Naive thymus-derived CD8-positive, alpha-beta T cell (primary cell): ENCODE data around the gene MAD1L1. TPM values are rescaled to one million over a fixed set of nuclear protein-coding genes. Genes with fewer than 3 reads are reported as not detected.

ENCODE experiments used
- ATAC-seq, 2 donors: fragments of 150-1000 bp; cut with Tn5 transposase in 1 of 2; sonication (Bioruptor Pico), chemical (Tn5 transposase) in 1 of 2; 1 replicate in 1 of 2; 2 replicates in 1 of 2; pipeline ENCODE4 v1.10.0; 2021; ENCODE audit warnings: mild to moderate bottlenecking in 2 of 2, moderate library complexity in 2 of 2
- POLR2A ChIA-PET: fragments of 350-600 bp; sonication (Branson Sonifier 250); formaldehyde crosslinking; loops from one replicate; lab custom pipeline; 2021; ENCODE audit warnings: antibody characterized with exemption; lab: Charles Lee
- DNase-seq, 10 donors: peaks; one replicate each; pipeline versions ENCODE4 v3.0.0 to v3.0.0-alpha.2; 2020 to 2022
- H3K27ac Mint-ChIP-seq, 10 donors: one replicate each; pipeline ENCODE4 v1.8.0; 2020 to 2022; ENCODE audit warnings: mild to moderate bottlenecking in 10 of 10, mixed read lengths in 10 of 10, moderate library complexity in 4 of 10, inconsistent platforms in 1 of 10
- H3K27me3 Mint-ChIP-seq, 5 donors: one replicate each; pipeline ENCODE4 v1.8.0; 2021 to 2022; ENCODE audit warnings: mixed read lengths in 5 of 5
- H3K36me3 Mint-ChIP-seq, 3 donors: one replicate each; pipeline ENCODE4 v1.8.0; 2020 to 2022; ENCODE audit warnings: mixed read lengths in 3 of 3, mild to moderate bottlenecking in 2 of 3, inconsistent platforms in 1 of 3
- H3K4me1 Mint-ChIP-seq, 4 donors: one replicate each; pipeline ENCODE4 v1.8.0; 2021 to 2022; ENCODE audit warnings: mixed read lengths in 4 of 4
- H3K4me3 Mint-ChIP-seq, 10 donors: one replicate each; pipeline ENCODE4 v1.8.0; 2020 to 2022; ENCODE audit warnings: mild to moderate bottlenecking in 10 of 10, mixed read lengths in 10 of 10, moderate library complexity in 6 of 10, inconsistent platforms in 1 of 10
- H3K9me3 Mint-ChIP-seq, 9 donors: one replicate each; pipeline ENCODE4 v1.8.0; 2020 to 2022; ENCODE audit warnings: mixed read lengths in 9 of 9, mild to moderate bottlenecking in 3 of 9, inconsistent platforms in 1 of 9, moderate library complexity in 1 of 9
- polyA plus RNA-seq, 3 donors: library from polyadenylated mRNA; unstranded; fragments of 300-500 nt; fragmentation: Illumina TruSeq; gene quantifications; one replicate each; pipeline ENCODE4 v1.2.3, GENCODE V29; 2021
- total RNA-seq, 8 experiments: library from RNA in 2 of 8; stranded (reverse) in 2 of 8; gene quantifications; one replicate each; pipeline ENCODE4 v1.2.3 and lab custom pipeline; 2021 to 2026

MAD1L1 gene
- total and polyA plus RNA-seq, 5 experiments from 2014 or later: 84.5 to 243 (median 146) TPM

- peaks cover 0 to 1% (median 0%) of the 10 kb centered on the region in 9 donors for H3K9me3 Mint-ChIP-seq
- POLR2A ChIA-PET: no interaction called here
- peaks cover 0 to 2% (median 0%) of the 10 kb centered on the region in 5 donors for H3K27me3 Mint-ChIP-seq
- peak overlapping the region in 5 of 10 donors; percentile 3 to 58 (median 34) for H3K4me3 Mint-ChIP-seq
- DNase-seq (no peak), ATAC-seq (no peak)
- H3K36me3 Mint-ChIP-seq: peaks cover 0 to under 1% (median 0%) of the 10 kb centered on the region in 3 donors
- H3K27ac Mint-ChIP-seq: peak overlapping the region in 8 of 10 donors; percentile 82 to 100 (median 96)
- peaks cover 33 to 48% (median 46%) of the 10 kb centered on the region in 4 donors for H3K4me1 Mint-ChIP-seq
Measured at GRCh38 chr7:1943933-1944618, 288.7 kb downstream of the MAD1L1 start.

- peaks cover 40 to 55% (median 53%) of the 10 kb centered on the region in 4 donors for H3K4me1 Mint-ChIP-seq
- peak in 2 of 10 donors; percentile 33 to 41 for DNase-seq
- peaks cover 0 to 2% (median 0%) of the 10 kb centered on the region in 5 donors for H3K27me3 Mint-ChIP-seq
- H3K27ac Mint-ChIP-seq: peak overlapping the region; percentile 32 to 100 (median 93)
- peaks cover 2 to 6% (median 3%) of the 10 kb centered on the region in 3 donors for H3K36me3 Mint-ChIP-seq
- POLR2A ChIA-PET: no interaction called here
- ATAC-seq: no peak
- peaks cover 0 to 1% (median 0%) of the 10 kb centered on the region in 9 donors for H3K9me3 Mint-ChIP-seq
- peak overlapping the region in 7 of 10 donors; percentile 3 to 67 (median 36) for H3K4me3 Mint-ChIP-seq
Measured at GRCh38 chr7:1943326-1943725, 289.4 kb downstream of the MAD1L1 start.

- Mint-ChIP-seq H3K27me3 (peaks cover 0 to 2% (median 0%) of the 10 kb centered on the region in 5 donors), H3K9me3 (peaks cover 0 to 1% (median 0%) of the 10 kb centered on the region in 9 donors), H3K4me1 (peaks cover 43 to 59% (median 57%) of the 10 kb centered on the region in 4 donors), H3K36me3 (peaks cover 4 to 8% (median 6%) of the 10 kb centered on the region in 3 donors), H3K27ac (peak overlapping the region; percentile 32 to 100 (median 93)), H3K4me3 (peak overlapping the region in 8 of 10 donors; percentile 0 to 67 (median 34))
- ATAC-seq: no peak
- no peak for DNase-seq
- POLR2A ChIA-PET: no interaction called here
Measured at GRCh38 chr7:1942941-1943289, 289.8 kb downstream of the MAD1L1 start.

GRCh38 chr7:1942243-1942940 is 290.4 kb downstream of the MAD1L1 start:
- DNase-seq (no peak), ATAC-seq (no peak)
- peaks cover 43 to 60% (median 57%) of the 10 kb centered on the region in 4 donors for H3K4me1 Mint-ChIP-seq
- H3K9me3 Mint-ChIP-seq: peaks cover 0 to 1% (median 0%) of the 10 kb centered on the region in 9 donors
- peak overlapping the region; percentile 32 to 100 (median 95) for H3K27ac Mint-ChIP-seq
- peaks cover 4 to 8% (median 6%) of the 10 kb centered on the region in 3 donors for H3K36me3 Mint-ChIP-seq
- peak overlapping the region in 8 of 10 donors; percentile 22 to 94 (median 54) for H3K4me3 Mint-ChIP-seq
- peaks cover 0 to 2% (median 0%) of the 10 kb centered on the region in 5 donors for H3K27me3 Mint-ChIP-seq
- POLR2A ChIA-PET: no interaction called here

GRCh38 chr7:1941464-1942242 is 291.1 kb downstream of the MAD1L1 start:
- peaks cover 0 to 1% (median 0%) of the 10 kb centered on the region in 9 donors for H3K9me3 Mint-ChIP-seq
- H3K27ac Mint-ChIP-seq: peak overlapping the region in 9 of 10 donors; percentile 70 to 100 (median 98)
- H3K36me3 Mint-ChIP-seq: peaks cover 4 to 10% (median 6%) of the 10 kb centered on the region in 3 donors
- ATAC-seq (no peak), DNase-seq (no peak)
- peaks cover 0 to 2% (median 0%) of the 10 kb centered on the region in 5 donors for H3K27me3 Mint-ChIP-seq
- H3K4me3 Mint-ChIP-seq: peak overlapping the region; percentile 22 to 98 (median 89)
- POLR2A ChIA-PET: no interaction called here
- H3K4me1 Mint-ChIP-seq: peaks cover 44 to 64% (median 60%) of the 10 kb centered on the region in 4 donors

GRCh38 chr7:1940863-1941262 is 291.9 kb downstream of the MAD1L1 start:
- ATAC-seq: no peak
- H3K27me3 Mint-ChIP-seq: peaks cover 0 to 2% (median 0%) of the 10 kb centered on the region in 5 donors

GRCh38 chr7:1940402-1940786 is 292.4 kb downstream of the MAD1L1 start:
- peaks cover 4 to 20% (median 8%) of the 10 kb centered on the region in 3 donors for H3K36me3 Mint-ChIP-seq
- ATAC-seq (peak; percentile 87 to 91), DNase-seq (peak; percentile 75 to 99 (median 96))
- POLR2A ChIA-PET: interaction anchor here (0.5 to 3.6 kb wide), 18 partner anchors 8 to 1003 kb away, joined by 3 to 32 read pairs (median 4); partner anchors contain the start of gene EIF3B
- peak overlapping the region; percentile 83 to 100 (median 98) for H3K27ac Mint-ChIP-seq
- H3K4me1 Mint-ChIP-seq: peaks cover 42 to 67% (median 61%) of the 10 kb centered on the region in 4 donors
- H3K4me3 Mint-ChIP-seq: peak overlapping the region; percentile 84 to 98 (median 94)
- H3K9me3 Mint-ChIP-seq: peaks cover 0 to 1% (median 0%) of the 10 kb centered on the region in 9 donors
- H3K27me3 Mint-ChIP-seq: peaks cover 0 to 2% (median 0%) of the 10 kb centered on the region in 5 donors

More at GRCh38 chr7:1940863-1941262, 291.9 kb downstream of the MAD1L1 start:
- POLR2A ChIA-PET: interaction anchor here (1.0 to 3.6 kb wide), 9 partner anchors 8 to 413 kb away, joined by 3 to 32 read pairs (median 8); partner anchors contain the start of gene EIF3B
- DNase-seq: peak in 1 of 10 donors; percentile 34
- Mint-ChIP-seq H3K9me3 (peaks cover 0 to 1% (median 0%) of the 10 kb centered on the region in 9 donors), H3K27ac (peak overlapping the region; percentile 83 to 100 (median 98)), H3K36me3 (peaks cover 4 to 16% (median 6%) of the 10 kb centered on the region in 3 donors), H3K4me3 (peak overlapping the region; percentile 84 to 98 (median 94)), H3K4me1 (peaks cover 44 to 69% (median 61%) of the 10 kb centered on the region in 4 donors)

- H3K4me3 Mint-ChIP-seq: peak overlapping the region; percentile 84 to 98 (median 94)
- peak; percentile 6 to 56 for ATAC-seq
Measured at GRCh38 chr7:1939434-1940401, 293.0 kb downstream of the MAD1L1 start.

GRCh38 chr7:1938788-1939433 is 293.8 kb downstream of the MAD1L1 start:
- Mint-ChIP-seq H3K27me3 (peaks cover 0 to 2% (median 0%) of the 10 kb centered on the region in 5 donors), H3K27ac (peak overlapping the region; percentile 83 to 100 (median 98)), H3K4me3 (peak overlapping the region; percentile 84 to 98 (median 94)), H3K4me1 (peaks cover 43 to 72% (median 66%) of the 10 kb centered on the region in 4 donors), H3K36me3 (peaks cover 13 to 30% (median 16%) of the 10 kb centered on the region in 3 donors), H3K9me3 (peaks cover 0 to 1% (median 0%) of the 10 kb centered on the region in 9 donors)
- ATAC-seq (peak in 1 of 2 donors; percentile 2), DNase-seq (peak in 4 of 10 donors; percentile 41 to 58 (median 45))
- POLR2A ChIA-PET: interaction anchor here (0.7 to 3.6 kb wide), 10 partner anchors 10 to 307 kb away, joined by 3 to 32 read pairs (median 8); no protein-coding TSS in a partner anchor

More at GRCh38 chr7:1939434-1940401, 293.0 kb downstream of the MAD1L1 start:
- peaks cover 41 to 70% (median 64%) of the 10 kb centered on the region in 4 donors for H3K4me1 Mint-ChIP-seq
- H3K27ac Mint-ChIP-seq: peak overlapping the region; percentile 83 to 100 (median 98)
- POLR2A ChIA-PET: interaction anchor here (0.5 to 3.6 kb wide), 18 partner anchors 9 to 1004 kb away, joined by 3 to 32 read pairs (median 4); partner anchors contain the start of gene EIF3B
- DNase-seq: peak in 5 of 10 donors; percentile 27 to 57 (median 55)
- H3K9me3 Mint-ChIP-seq: peaks cover 0 to 1% (median 0%) of the 10 kb centered on the region in 9 donors
- peaks cover 5 to 22% (median 9%) of the 10 kb centered on the region in 3 donors for H3K36me3 Mint-ChIP-seq
- peaks cover 0 to 2% (median 0%) of the 10 kb centered on the region in 5 donors for H3K27me3 Mint-ChIP-seq

- peak overlapping the region in 6 of 10 donors; percentile 34 to 79 (median 56) for H3K27ac Mint-ChIP-seq
Measured at GRCh38 chr7:1937252-1937605, 295.5 kb downstream of the MAD1L1 start.

More at GRCh38 chr7:1937252-1937605, 295.5 kb downstream of the MAD1L1 start:
- peaks cover 0 to 1% (median 0%) of the 10 kb centered on the region in 9 donors for H3K9me3 Mint-ChIP-seq
- peak overlapping the region in 9 of 10 donors; percentile 33 to 69 (median 56) for H3K4me3 Mint-ChIP-seq
- DNase-seq (no peak), ATAC-seq (no peak)
- peaks cover 34 to 62% (median 49%) of the 10 kb centered on the region in 4 donors for H3K4me1 Mint-ChIP-seq
- POLR2A ChIA-PET: no interaction called here
- H3K27me3 Mint-ChIP-seq: peaks cover 0 to 2% (median 0%) of the 10 kb centered on the region in 5 donors
- H3K36me3 Mint-ChIP-seq: peaks cover 17 to 47% (median 17%) of the 10 kb centered on the region in 3 donors
